Skin epidermis (tissue), 12 donors: Measurements from ENCODE around the gene ABCF2.

ENCODE experiments used
- H3K27ac ChIP-seq, 21 experiments: fragments of 200-600 bp; sonication (generic) in 11 of 21; one replicate each; pipeline ENCODE4 v1.5.0; 2020; ENCODE audit warnings: mild to moderate bottlenecking in 3 of 21, inconsistent platforms in 2 of 21, moderate library complexity in 2 of 21
- H3K4me3 ChIP-seq, 7 experiments: fragments of 200-600 bp; sonication (generic) in 2 of 7; one replicate each; pipeline ENCODE4 v1.5.0; 2020; ENCODE audit warnings: inconsistent platforms in 2 of 7, mild to moderate bottlenecking in 2 of 7, moderate library complexity in 1 of 7

ABCF2 gene

DNA sequence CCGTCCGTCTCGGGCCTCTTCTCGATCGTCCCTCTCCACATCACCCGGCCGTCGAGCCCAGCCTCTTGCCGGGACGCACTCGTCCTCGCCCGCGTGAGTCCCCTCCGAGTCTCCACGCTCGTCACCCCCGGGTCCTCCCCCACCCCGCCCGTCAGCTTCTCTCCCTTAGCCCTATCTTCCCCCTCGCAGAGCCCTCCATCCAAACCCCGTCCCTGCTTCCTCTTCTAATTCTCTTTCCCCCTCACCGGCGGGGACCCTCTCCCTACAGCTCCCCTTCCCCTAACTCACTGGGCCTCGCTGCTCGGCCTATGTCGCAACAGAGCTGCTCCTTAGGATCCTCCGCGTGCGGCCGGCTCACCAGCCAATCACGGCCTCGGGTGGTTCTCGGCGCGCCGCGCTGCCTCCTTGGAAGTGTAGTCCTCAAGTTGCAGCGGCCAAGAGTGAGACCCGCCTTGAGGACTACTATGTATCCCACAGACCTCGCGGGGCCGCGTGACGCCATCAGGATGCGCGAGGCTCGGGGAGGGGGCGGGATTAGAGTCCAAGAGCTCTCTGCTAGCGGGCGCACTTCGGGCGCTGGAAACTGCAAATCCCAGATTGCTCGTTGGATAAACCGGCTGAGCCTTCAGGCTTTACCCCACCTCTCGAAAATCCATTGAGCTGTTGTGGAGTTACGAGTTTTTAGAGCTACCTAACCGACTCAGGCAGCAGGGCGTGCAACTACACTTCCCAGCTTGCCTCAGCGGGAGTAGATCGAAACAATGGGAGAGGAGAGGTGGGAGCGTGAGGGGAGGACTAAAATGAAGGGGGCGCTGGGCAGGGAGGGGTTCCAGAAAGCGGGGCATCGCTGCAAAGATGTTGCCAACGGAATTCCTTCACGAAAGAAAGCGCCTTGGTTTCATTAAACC lies at the start of gene ABCF2:
TSS of gene ABCF2 (minus strand) at position 331 of the 908 bp plus-strand sequence. CDS start 747 bp downstream, outside the sequence.
- Histone ChIP-seq H3K27ac (peak within 1 kb of the TSS; percentile 50 to 94 (median 84)), H3K4me3 (peak within 1 kb of the TSS; percentile 65 to 93 (median 84))

DNA sequence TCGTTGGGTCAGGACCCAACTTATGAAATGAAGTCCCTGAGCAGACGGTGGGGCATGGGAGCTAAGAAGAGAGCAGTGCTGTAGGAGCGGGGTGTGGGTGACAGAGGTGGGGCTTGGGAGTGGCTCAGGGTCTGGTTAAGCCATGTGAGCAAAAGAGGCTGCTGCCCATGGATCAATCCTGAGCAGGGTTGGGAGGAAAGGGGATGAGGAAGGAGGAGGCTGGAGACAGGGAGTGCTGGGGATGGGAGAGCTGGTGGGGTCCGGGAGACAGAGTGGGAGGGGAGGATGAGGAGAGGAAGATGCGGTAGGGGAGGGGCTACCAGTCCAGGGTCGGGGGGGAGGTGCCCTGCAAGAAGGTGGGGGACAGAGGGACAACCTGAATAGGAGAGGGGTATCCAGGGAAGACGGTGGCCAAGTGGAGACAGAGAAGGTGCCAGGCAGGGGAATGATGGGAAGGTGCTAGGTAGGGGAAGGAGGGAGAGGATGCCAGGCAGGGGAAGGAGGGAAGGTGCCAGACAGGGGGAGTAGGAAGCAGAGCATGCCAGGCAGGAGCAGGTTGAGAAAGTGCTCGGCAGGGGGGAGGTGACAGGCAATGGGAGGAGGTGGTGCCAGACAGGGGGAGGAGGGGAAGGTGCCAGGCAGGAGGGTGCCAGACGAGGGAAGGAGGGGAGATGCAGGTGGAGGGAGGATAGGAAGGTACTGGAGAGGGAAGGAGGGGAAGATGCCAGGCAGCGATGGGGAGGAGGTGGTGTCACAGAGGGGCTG lies 49.0 kb upstream of the ABCF2 start:
- Histone ChIP-seq H3K4me3 (peak overlapping the region in 3 of 7 experiments; percentile 22 to 50 (median 40)), H3K27ac (peak overlapping the region in 2 of 21 experiments; percentile 67 to 76)

DNA sequence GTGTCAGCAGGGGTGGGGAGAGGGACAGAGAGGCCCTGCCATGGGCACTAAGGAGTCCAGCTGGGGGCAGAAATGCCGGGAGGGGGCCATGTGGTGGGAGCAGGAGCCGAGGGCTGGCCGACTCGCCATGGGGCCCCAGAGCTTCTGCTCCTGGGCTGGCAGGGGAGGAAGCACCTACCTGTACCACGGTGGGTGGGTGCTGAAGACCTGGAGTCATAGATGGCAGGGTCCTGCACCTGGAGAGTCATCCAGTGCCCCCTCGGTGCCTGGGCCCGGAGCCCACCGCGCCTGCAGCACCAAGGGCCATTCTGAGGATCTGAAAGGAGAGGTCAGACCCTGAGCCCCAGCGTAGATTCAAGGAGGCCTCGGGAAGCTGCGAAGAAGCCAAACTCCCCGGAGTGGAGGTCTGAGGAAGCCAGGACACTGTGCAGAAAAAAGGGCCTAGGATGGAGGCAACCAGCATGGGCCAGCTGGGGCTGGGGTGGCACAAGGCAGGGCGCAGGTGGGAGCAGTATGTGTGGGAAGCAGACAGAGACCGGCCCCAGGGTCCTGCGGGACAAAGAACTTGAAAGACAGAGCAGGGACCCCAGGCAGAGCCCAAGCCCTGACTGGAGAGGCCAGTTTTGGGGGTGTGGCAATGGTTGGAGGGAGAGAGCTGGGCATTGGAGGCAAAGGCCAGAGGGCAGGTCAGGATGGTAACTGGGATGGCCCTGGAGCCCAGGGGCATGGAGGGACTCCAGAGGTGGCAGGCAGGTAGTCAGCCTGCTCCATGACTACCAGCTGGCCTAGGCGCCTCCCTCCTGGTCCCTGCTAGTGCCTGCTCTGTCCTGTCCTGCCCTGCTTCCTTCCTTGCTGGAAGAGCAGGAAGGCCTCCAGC lies 48.2 kb upstream of the ABCF2 start:
- H3K4me3 ChIP-seq = peak overlapping the region in 1 of 7 experiments; percentile 40
- H3K27ac ChIP-seq = peak overlapping the region in 3 of 21 experiments; percentile 21 to 67 (median 63)

- Histone ChIP-seq H3K4me3 (no peak overlapping the region), H3K27ac (peak overlapping the region in 2 of 21 experiments; percentile 63 to 67)
These were observed 47.4 kb upstream of the ABCF2 start for GRCh38 chr7:151274396-151274795.

- Histone ChIP-seq H3K4me3 (no peak overlapping the region), H3K27ac (peak overlapping the region in 2 of 21 experiments; percentile 16 to 63)
These were observed 46.8 kb upstream of the ABCF2 start for GRCh38 chr7:151273651-151274390.

DNA sequence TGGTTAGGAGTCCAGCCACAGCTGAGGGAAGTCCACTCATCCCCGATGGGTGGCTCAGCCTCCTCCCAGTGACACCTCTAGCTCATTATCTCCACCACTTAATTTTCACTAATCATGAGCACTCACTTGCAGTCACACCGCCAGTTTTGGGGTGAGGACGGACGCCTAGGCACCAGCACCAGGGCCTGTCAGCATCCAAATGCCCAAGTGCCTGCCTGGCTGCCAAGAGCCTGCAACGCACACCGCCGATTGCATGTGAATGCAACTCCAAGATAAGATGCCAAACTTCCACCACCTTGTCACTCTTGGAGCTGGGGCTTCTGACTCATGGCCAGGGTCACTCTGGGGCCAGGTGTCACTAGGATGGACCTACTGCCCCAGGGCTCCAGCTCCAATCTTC lies 45.9 kb upstream of the ABCF2 start:
- H3K4me3 ChIP-seq = no peak overlapping the region
- H3K27ac ChIP-seq = peak overlapping the region in 5 of 21 experiments; percentile 1 to 65 (median 37)

GRCh38 chr7:151272405-151272804 lies 45.4 kb upstream of the ABCF2 start:
- peak overlapping the region in 9 of 21 experiments; percentile 0 to 65 (median 27) for H3K27ac ChIP-seq

DNA sequence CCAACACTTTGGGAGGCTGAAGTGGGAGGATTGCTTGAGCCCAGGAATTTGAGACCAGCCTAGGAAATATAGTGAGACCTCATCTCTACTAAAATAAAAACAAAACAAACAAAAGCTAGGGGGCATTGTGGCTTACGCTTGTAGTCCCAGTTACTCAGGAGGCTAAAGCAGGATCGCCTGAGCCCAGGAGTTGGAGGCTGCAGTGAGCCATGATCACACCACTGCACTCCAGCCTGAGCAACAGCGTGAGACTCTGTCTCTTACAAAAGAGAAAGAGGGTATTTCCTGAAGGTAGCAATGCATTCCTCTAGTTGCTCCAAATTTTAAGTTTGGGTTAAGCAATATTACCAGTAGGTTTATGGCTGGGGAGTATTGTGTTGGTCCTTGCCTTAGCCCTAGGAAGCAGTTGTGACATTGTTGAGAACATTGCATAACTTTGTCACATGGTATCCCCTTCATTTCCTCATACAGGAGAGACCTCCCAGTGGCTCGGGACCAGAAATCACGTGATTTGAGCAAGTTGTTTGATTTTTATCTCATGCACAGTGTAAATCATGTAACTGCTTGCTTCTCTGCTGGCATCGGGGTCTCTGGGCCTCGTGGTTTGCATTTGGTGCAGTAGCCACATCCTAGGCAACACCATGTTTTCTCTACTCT lies 44.8 kb upstream of the ABCF2 start:
- Histone ChIP-seq H3K27ac (peak overlapping the region in 12 of 21 experiments; percentile 0 to 65 (median 41)), H3K4me3 (no peak overlapping the region)

More at GRCh38 chr7:151272405-151272804, 45.4 kb upstream of the ABCF2 start:
- no peak overlapping the region for H3K4me3 ChIP-seq

- H3K27ac ChIP-seq = no peak overlapping the region
- no peak overlapping the region for H3K4me3 ChIP-seq
These were observed 42.5 kb upstream of the ABCF2 start for GRCh38 chr7:151269511-151269910.

DNA sequence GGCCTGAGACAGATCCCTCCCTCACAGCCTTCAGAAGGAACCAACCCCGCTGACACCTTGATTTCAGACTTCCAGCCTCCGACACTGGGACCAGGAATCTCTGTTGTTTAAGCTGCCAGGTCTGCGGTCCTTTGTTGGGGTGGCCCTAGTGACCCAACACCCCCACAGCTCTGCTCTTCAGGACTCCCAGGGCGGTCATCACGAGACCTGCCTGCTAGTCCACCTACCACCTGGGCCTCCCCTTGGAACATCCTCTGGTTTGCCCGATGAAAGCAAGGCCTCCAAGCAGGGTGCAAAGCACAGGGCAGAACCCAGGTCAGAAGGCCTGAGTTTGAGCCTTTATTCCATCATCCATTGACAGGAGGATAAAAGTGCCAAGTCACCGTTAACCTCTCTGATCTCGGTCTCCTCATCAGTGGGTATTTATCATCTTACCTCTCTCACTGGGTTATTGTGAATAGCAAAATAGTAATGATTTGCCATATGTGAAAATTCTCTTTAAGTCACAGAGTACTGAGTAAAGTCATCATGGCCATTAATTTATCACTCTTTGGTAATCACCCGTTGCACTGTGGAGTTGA lies 38.4 kb upstream of the ABCF2 start:
- no peak overlapping the region for H3K4me3 ChIP-seq

GRCh38 chr7:151264615-151265014 lies 37.6 kb upstream of the ABCF2 start:
- Histone ChIP-seq H3K27ac (no peak overlapping the region), H3K4me3 (no peak overlapping the region)

More for the DNA sequence above, 38.4 kb upstream of the ABCF2 start:
- no peak overlapping the region for H3K27ac ChIP-seq

DNA sequence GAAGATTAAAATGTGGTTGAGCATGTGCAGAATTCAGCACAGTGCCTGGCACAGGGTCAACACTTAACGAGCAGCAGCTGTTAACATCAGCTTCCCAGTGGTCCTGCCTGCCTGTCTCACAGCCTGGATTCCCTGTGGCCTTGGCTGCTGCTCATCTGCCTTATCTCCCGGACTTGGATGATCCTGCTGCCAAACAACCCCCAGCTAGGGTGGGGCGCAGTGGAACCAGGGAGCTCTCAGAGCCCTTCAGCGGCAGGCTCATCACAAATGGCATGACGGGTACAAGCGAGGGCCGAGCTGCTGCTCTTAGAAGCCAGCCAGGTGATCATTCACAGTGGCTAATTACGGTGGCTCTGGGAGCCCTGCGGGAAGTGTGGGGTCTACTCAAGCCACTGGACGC lies 34.5 kb upstream of the ABCF2 start:
- no peak overlapping the region for H3K27ac ChIP-seq
- no peak overlapping the region for H3K4me3 ChIP-seq

DNA sequence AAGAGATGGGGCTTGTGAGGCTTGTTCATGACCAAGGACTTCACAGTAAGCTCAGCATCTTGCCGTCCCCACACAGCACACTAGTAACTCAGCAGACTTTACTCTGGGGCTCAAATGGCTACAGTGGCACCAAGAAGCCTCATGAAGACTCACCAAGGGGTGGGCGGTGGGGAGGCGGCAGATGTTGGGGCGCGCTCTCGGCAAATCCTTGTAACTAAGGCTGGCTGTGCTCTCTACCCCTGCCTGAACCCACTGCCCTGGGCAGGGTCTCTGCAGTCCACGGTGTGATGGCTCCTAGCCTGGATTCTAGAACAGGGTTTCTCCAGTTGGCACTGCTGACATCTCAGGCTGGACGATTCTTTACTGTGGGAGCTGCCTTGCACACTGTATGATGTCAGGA lies 33.9 kb upstream of the ABCF2 start:
- Histone ChIP-seq H3K4me3 (no peak overlapping the region), H3K27ac (no peak overlapping the region)

DNA sequence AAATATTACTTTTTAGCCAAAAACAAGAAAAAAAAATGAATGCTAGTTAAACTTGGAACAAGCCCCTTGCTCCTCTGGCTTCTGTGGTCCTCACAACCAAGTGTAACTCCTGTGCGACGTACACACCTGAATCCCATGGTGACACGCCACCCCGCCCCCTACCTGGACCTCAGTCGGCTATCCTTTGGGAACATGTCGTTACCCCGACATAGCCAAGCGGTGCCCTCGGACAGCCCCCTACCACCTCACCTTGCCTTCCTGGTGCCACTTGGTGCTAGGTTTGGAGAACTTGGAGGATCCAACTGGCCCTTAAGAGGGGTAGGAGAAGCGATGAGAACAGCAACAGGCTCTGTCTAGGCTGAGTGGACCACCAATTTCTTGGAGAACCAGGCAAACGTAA lies 33.5 kb upstream of the ABCF2 start:
- Histone ChIP-seq H3K27ac (no peak overlapping the region), H3K4me3 (no peak overlapping the region)

DNA sequence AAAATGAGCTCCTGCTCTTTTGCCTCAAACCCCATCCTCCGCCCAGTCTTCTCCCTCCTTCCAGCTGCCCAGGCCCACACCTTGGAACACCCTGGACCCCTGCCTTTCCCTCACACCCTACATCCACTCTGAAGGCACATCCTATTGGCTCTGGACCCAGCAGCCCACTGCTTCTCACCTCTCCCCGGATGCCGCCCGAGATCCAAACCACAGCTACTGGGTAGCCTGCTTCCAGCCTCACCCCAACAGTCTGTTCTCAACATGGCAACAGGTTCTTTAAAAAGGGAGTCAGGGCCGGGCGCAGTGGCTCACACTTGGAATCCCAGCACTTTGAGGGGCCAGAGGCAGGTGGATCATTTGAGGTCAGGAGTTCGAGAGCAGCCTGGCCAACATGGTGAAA lies 31.0 kb upstream of the ABCF2 start:
- H3K4me3 ChIP-seq = no peak overlapping the region

GRCh38 chr7:151256410-151257045 lies 29.5 kb upstream of the ABCF2 start:
- Histone ChIP-seq H3K27ac (no peak overlapping the region), H3K4me3 (no peak overlapping the region)

More for the DNA sequence above, 31.0 kb upstream of the ABCF2 start:
- no peak overlapping the region for H3K27ac ChIP-seq

DNA sequence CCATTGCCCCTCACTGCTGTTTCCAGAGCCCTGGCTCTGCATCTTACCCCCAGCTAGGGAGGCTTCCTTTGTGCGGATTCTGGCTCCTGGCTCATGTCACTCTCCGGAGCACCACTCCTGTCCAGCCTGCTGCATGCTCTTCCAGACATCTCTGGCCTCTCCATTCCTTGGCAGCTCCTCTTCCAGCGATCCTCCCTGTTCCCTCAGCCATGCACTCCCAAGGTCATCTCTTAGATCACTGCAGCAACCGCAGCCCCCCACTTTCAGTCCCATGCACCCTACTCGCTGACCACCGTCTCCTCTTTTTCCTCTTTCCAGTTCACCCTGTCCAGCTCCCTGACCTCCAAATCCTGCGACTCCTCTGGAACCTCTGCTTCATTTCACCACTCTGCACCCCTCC lies 28.4 kb upstream of the ABCF2 start:
- Histone ChIP-seq H3K27ac (no peak overlapping the region), H3K4me3 (no peak overlapping the region)
